SK-N-SH treated with all-trans-retinoic acid at 6 μM for 48 hours (cell line): Measurements from ENCODE around the gene LRRK1.

Experiments
- ATAC-seq: fragments of 200-7000 bp; cut with Tn5 transposase; 3 replicates; pipeline ENCODE4 v1.9.1; 2020; ENCODE audit warnings: mild to moderate bottlenecking, moderate library complexity
- ARNTL ChIP-seq: fragments of 450-650 bp; formaldehyde crosslinking; IDR thresholded peaks from 2 replicates; pipeline ENCODE4 v1.5.0; 2020; ENCODE audit warnings: low read depth, mild to moderate bottlenecking, moderate library complexity, borderline replicate concordance
- BACH2 ChIP-seq: fragments of 250-450 bp; sonication (Bioruptor Pico); IDR thresholded peaks from 2 replicates; pipeline ENCODE4 v1.9.0; 2021; ENCODE audit warnings: mild to moderate bottlenecking, borderline replicate concordance
- CSDC2 ChIP-seq: fragments of 250-450 bp; sonication (Bioruptor Pico); IDR thresholded peaks from 2 replicates; pipeline ENCODE4 v1.5.0; 2020; ENCODE audit warnings: mild to moderate bottlenecking, moderate library complexity
- ESRRG ChIP-seq: fragments of 250-450 bp; sonication (Bioruptor Pico); IDR thresholded peaks from 2 replicates; pipeline ENCODE4 v1.6.1; 2021; ENCODE audit warnings: mild to moderate bottlenecking
- GLIS3 ChIP-seq: fragments of 250-450 bp; sonication (Bioruptor Pico); IDR thresholded peaks from 2 replicates; pipeline ENCODE4 v1.5.0; 2020; ENCODE audit warnings: mild to moderate bottlenecking, moderate library complexity
- ISL1 ChIP-seq: fragments of 250-450 bp; sonication (Bioruptor Pico); IDR thresholded peaks from 2 replicates; pipeline ENCODE4 v2.1.2; 2022; ENCODE audit warnings: mild to moderate bottlenecking, moderate library complexity
- OSR1 ChIP-seq: fragments of 250-450 bp; sonication (Bioruptor Pico); IDR thresholded peaks from 2 replicates; pipeline ENCODE4 v1.8.0; 2022; ENCODE audit warnings: moderate library complexity, mild to moderate bottlenecking, inconsistent platforms
- PPARA ChIP-seq: fragments of 250-450 bp; sonication (Bioruptor Pico); IDR thresholded peaks from 2 replicates; pipeline ENCODE4 v1.5.0; 2020; ENCODE audit warnings: mild to moderate bottlenecking, borderline replicate concordance
- RARB ChIP-seq: fragments of 250-450 bp; sonication (Bioruptor Pico); IDR thresholded peaks from 2 replicates; pipeline ENCODE4 v1.8.0; 2021; ENCODE audit warnings: mild to moderate bottlenecking, moderate library complexity
- SNAI2 ChIP-seq: fragments of 250-450 bp; sonication (Bioruptor Pico); IDR thresholded peaks from 2 replicates; pipeline ENCODE4 v1.5.0; 2020; ENCODE audit warnings: mild to moderate bottlenecking, moderate library complexity
- TCF4 ChIP-seq: fragments of 250-450 bp; sonication (Bioruptor Pico); IDR thresholded peaks from 2 replicates; pipeline ENCODE4 v1.8.0; 2021; ENCODE audit warnings: mild to moderate bottlenecking, moderate library complexity, borderline replicate concordance
- TOX ChIP-seq: fragments of 250-450 bp; sonication (Bioruptor Pico); IDR thresholded peaks from 2 replicates; pipeline ENCODE4 v1.8.0; 2021; ENCODE audit warnings: mild to moderate bottlenecking, moderate library complexity, borderline replicate concordance
- ZC3H10 ChIP-seq: fragments of 250-450 bp; sonication (Bioruptor Pico); IDR thresholded peaks from 2 replicates; pipeline ENCODE4 v1.5.1; 2021; ENCODE audit warnings: mild to moderate bottlenecking, moderate library complexity
- ZFP3 ChIP-seq: fragments of 250-450 bp; sonication (Bioruptor Pico); IDR thresholded peaks from 2 replicates; pipeline ENCODE4 v1.5.0; 2020; ENCODE audit warnings: mild to moderate bottlenecking, moderate library complexity
- ZFP30 ChIP-seq: fragments of 450-650 bp; formaldehyde crosslinking; IDR thresholded peaks from 2 replicates; pipeline ENCODE4 v1.5.0; 2022; ENCODE audit warnings: mild to moderate bottlenecking, moderate library complexity
- ZNF565 ChIP-seq: fragments of 450-650 bp; formaldehyde crosslinking; conservative IDR thresholded peaks from 2 replicates; pipeline ENCODE4 v1.5.0; 2020; ENCODE audit warnings: low read depth, mild to moderate bottlenecking, moderate library complexity
- ZNF70 ChIP-seq: fragments of 450-650 bp; formaldehyde crosslinking; IDR thresholded peaks from 2 replicates; pipeline ENCODE4 v1.5.0; 2020; ENCODE audit warnings: mild to moderate bottlenecking, moderate library complexity
- ZNF8 ChIP-seq: fragments of 450-650 bp; formaldehyde crosslinking; IDR thresholded peaks from 2 replicates; pipeline ENCODE4 v1.5.0; 2020; ENCODE audit warnings: mild to moderate bottlenecking, moderate library complexity
- TF ChIP-seq, protein P1 (sequence below): fragments of 250-450 bp; sonication (Bioruptor Pico); IDR thresholded peaks from 2 replicates; pipeline ENCODE4 v1.5.1; 2020; ENCODE audit warnings: low read depth, mild to moderate bottlenecking, moderate library complexity
- TF ChIP-seq, protein P2 (sequence below): fragments of 250-450 bp; sonication (Bioruptor Pico); IDR thresholded peaks from 2 replicates; pipeline ENCODE4 v1.5.0; 2020; ENCODE audit warnings: mild to moderate bottlenecking, moderate library complexity
- TF ChIP-seq, protein P3 (sequence below): fragments of 250-450 bp; sonication (Bioruptor Pico); IDR thresholded peaks from 2 replicates; pipeline ENCODE4 v1.8.0; 2021; ENCODE audit warnings: low read depth, mild to moderate bottlenecking, moderate library complexity, borderline replicate concordance
- TF ChIP-seq, protein P4 (sequence below): fragments of 250-450 bp; sonication (Bioruptor Pico); IDR thresholded peaks from 2 replicates; pipeline ENCODE4 v1.8.0; 2020; ENCODE audit warnings: mild to moderate bottlenecking, moderate library complexity, borderline replicate concordance

LRRK1 gene

DNA sequence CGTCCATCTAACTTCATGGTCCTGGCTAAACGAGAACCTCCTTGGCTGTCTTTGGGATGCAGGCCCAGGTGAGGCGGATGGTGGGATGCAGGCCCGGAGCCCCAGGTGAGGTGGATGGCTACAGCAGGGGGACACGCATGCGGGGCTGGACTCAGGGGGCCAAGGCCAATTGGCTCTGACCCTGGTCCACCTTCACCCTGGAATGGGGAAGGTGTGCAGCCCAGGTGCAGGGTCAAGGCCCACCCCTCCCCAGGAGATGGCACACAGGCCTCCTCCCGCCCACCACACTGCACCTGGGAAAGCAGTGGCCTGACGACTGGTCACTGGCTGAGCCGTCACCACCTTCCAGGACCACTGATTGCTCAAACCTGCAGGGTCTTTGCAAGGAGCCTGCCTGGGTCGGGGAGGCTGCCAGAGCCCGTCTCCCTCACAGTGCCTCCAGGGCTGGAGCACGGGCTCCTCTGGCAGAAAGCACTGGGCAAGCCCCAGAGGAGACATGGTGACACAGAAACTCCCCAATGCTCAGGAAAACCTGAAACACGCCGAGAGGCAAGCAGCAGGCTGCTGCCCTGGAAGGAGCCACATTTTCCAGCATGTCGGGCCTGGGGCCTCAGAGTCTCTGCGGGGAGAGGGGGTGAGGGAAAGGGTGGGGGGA is 159.6 kb downstream of the LRRK1 start:
- no peak for TF ChIP-seq ISL1
- TF ChIP-seq ARNTL (CRISPR knock-in tag): no peak
- TF ChIP-seq CSDC2 (CRISPR knock-in tag): no peak
- TF ChIP-seq, protein P1, sequence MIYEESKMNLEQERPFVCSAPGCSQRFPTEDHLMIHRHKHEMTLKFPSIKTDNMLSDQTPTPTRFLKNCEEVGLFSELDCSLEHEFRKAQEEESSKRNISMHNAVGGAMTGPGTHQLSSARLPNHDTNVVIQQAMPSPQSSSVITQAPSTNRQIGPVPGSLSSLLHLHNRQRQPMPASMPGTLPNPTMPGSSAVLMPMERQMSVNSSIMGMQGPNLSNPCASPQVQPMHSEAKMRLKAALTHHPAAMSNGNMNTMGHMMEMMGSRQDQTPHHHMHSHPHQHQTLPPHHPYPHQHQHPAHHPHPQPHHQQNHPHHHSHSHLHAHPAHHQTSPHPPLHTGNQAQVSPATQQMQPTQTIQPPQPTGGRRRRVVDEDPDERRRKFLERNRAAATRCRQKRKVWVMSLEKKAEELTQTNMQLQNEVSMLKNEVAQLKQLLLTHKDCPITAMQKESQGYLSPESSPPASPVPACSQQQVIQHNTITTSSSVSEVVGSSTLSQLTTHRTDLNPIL: no peak
- no peak for TF ChIP-seq PPARA (CRISPR knock-in tag)
- no peak for TF ChIP-seq ESRRG (CRISPR knock-in tag)
- no peak for TF ChIP-seq ZC3H10 (CRISPR knock-in tag)
- no peak for TF ChIP-seq BACH2 (CRISPR knock-in tag)
- TF ChIP-seq GLIS3 (CRISPR knock-in tag): no peak
- no peak for TF ChIP-seq ZNF565 (CRISPR knock-in tag)
- no peak for TF ChIP-seq SNAI2 (CRISPR knock-in tag)
- TF ChIP-seq RARB (CRISPR knock-in tag): no peak
- TF ChIP-seq, all 23 proteins: peak for 0
- ATAC-seq: no peak

DNA sequence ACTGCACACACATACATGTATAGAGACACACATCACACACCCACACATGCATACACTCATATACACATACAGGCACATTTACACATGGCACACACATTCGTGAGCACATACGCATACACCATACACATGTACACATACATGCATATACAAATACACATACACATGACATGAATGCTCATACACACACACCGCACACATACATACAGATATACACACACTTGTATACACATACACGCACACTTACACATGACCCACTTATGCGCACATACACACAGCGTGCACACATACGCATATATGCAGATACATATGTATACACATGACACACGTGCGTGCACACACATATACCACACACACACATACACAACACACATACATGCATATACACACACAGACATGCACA is 162.7 kb downstream of the LRRK1 start:
- no peak for ATAC-seq
- no peak for TF ChIP-seq ZFP3 (CRISPR knock-in tag)
- no peak for TF ChIP-seq ZC3H10 (CRISPR knock-in tag)
- TF ChIP-seq BACH2 (CRISPR knock-in tag): no peak
- TF ChIP-seq ARNTL (CRISPR knock-in tag): no peak
- TF ChIP-seq GLIS3 (CRISPR knock-in tag): no peak
- TF ChIP-seq TCF4: no peak
- TF ChIP-seq ISL1: no peak
- no peak for TF ChIP-seq ZNF70 (CRISPR knock-in tag)
- no peak for TF ChIP-seq SNAI2 (CRISPR knock-in tag)
- TF ChIP-seq, protein P1: no peak
- TF ChIP-seq RARB (CRISPR knock-in tag): no peak
- no peak for TF ChIP-seq OSR1 (CRISPR knock-in tag)
- TF ChIP-seq, protein P2, sequence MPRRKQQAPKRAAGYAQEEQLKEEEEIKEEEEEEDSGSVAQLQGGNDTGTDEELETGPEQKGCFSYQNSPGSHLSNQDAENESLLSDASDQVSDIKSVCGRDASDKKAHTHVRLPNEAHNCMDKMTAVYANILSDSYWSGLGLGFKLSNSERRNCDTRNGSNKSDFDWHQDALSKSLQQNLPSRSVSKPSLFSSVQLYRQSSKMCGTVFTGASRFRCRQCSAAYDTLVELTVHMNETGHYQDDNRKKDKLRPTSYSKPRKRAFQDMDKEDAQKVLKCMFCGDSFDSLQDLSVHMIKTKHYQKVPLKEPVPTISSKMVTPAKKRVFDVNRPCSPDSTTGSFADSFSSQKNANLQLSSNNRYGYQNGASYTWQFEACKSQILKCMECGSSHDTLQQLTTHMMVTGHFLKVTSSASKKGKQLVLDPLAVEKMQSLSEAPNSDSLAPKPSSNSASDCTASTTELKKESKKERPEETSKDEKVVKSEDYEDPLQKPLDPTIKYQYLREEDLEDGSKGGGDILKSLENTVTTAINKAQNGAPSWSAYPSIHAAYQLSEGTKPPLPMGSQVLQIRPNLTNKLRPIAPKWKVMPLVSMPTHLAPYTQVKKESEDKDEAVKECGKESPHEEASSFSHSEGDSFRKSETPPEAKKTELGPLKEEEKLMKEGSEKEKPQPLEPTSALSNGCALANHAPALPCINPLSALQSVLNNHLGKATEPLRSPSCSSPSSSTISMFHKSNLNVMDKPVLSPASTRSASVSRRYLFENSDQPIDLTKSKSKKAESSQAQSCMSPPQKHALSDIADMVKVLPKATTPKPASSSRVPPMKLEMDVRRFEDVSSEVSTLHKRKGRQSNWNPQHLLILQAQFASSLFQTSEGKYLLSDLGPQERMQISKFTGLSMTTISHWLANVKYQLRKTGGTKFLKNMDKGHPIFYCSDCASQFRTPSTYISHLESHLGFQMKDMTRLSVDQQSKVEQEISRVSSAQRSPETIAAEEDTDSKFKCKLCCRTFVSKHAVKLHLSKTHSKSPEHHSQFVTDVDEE (CRISPR knock-in tag): no peak
- TF ChIP-seq, protein P3, sequence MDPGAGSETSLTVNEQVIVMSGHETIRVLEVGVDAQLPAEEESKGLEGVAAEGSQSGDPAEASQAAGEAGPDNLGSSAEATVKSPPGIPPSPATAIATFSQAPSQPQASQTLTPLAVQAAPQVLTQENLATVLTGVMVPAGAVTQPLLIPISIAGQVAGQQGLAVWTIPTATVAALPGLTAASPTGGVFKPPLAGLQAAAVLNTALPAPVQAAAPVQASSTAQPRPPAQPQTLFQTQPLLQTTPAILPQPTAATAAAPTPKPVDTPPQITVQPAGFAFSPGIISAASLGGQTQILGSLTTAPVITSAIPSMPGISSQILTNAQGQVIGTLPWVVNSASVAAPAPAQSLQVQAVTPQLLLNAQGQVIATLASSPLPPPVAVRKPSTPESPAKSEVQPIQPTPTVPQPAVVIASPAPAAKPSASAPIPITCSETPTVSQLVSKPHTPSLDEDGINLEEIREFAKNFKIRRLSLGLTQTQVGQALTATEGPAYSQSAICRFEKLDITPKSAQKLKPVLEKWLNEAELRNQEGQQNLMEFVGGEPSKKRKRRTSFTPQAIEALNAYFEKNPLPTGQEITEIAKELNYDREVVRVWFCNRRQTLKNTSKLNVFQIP (CRISPR knock-in tag): no peak
- no peak for TF ChIP-seq ESRRG (CRISPR knock-in tag)
- no peak for TF ChIP-seq TOX
- TF ChIP-seq ZNF8 (CRISPR knock-in tag): no peak
- no peak for TF ChIP-seq ZFP30 (CRISPR knock-in tag)

DNA sequence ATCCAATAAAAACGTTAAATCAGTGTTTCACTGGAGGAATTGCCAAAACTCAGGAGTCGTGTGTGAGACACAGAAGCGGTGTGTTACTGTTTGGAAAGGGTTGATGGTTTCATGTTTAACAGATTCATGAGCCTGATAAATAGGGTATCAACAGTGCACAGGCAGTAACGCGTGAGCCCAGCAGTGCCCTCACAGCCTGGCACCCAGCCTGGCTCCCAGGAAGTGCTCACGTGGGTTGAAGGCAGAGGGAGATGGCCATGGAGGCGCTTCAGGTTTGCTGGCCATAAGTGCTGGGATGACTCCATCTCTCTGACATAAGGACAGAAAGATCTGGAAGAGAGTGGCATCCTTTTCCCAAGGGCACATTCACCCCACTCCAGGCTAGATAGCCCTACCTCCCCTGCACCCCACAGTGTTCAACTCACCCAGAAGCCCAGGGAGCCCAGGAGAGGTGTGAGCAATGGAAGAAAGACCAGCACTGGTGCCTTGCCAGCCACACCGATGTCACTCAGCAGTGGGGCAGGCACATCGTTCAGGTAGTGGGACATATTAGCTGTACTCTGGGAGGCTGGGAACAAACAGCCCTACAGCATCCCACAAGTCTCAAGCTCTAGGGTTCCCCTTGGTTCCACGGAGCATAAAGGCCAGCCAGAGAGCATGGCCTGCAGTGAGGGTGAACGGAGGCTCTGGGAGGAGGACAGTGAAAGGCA is 164.3 kb downstream of the LRRK1 start:
- no peak; the same call in 1 of the 3 replicates for ATAC-seq

More for the DNA sequence above, 164.3 kb downstream of the LRRK1 start:
- no peak for TF ChIP-seq OSR1 (CRISPR knock-in tag)
- TF ChIP-seq, protein P4, sequence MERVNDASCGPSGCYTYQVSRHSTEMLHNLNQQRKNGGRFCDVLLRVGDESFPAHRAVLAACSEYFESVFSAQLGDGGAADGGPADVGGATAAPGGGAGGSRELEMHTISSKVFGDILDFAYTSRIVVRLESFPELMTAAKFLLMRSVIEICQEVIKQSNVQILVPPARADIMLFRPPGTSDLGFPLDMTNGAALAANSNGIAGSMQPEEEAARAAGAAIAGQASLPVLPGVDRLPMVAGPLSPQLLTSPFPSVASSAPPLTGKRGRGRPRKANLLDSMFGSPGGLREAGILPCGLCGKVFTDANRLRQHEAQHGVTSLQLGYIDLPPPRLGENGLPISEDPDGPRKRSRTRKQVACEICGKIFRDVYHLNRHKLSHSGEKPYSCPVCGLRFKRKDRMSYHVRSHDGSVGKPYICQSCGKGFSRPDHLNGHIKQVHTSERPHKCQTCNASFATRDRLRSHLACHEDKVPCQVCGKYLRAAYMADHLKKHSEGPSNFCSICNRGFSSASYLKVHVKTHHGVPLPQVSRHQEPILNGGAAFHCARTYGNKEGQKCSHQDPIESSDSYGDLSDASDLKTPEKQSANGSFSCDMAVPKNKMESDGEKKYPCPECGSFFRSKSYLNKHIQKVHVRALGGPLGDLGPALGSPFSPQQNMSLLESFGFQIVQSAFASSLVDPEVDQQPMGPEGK (CRISPR knock-in tag): no peak
- TF ChIP-seq, protein P2 (CRISPR knock-in tag): no peak
